ENCODE measurements around the gene NCSTN.
A peak's percentile ranks its signal among the peaks of the same experiment; 100 is the strongest.

NCSTN gene

DNA sequence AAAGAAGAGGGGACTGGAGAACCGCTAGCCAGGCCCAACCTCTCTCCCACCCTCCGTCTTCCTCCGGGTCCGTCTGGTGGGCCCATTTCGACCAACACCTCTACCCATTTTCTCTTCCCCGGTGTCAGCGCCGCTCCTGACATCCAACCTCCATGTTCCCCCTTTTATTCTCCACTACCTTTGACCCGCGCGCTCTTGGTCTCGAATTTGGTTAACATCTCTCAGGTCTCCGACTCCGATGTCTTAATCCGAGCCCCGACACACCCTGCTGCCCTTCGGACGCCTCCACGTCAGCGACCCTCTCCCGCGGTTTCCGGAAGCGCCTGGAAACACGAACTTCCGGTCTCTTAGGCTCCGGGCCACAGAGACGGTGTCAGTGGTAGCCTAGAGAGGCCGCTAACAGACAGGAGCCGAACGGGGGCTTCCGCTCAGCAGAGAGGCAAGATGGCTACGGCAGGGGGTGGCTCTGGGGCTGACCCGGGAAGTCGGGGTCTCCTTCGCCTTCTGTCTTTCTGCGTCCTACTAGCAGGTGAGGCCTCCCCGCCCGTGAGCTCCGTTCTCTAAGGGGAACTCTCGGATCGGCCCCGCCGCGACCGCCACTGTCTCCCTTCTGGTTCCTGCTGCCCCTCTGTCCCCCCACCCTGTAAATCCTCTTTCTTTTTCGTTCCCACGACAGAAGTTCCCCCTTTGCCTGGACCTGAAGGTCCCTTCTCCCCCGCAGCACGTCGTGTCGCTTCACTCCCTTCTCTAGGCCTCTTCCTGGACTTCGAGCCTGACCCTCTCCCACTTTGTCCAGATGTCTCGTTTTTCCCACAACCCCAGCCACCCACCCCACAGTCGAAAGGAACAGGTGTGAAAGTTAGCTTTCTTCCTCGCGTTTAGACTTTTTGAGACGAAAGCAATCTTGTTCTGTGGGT lies at the start of gene NCSTN, which contains the start of gene COPA:
Gene NCSTN (plus strand): TSS at position 431 of the 917 bp plus-strand sequence. CDS start 14 bp downstream, at position 445.
Gene COPA (minus strand): TSS at position 298 of the 917 bp plus-strand sequence. CDS start 80 bp downstream, at position 218.
- TF ChIP-seq, protein P1, sequence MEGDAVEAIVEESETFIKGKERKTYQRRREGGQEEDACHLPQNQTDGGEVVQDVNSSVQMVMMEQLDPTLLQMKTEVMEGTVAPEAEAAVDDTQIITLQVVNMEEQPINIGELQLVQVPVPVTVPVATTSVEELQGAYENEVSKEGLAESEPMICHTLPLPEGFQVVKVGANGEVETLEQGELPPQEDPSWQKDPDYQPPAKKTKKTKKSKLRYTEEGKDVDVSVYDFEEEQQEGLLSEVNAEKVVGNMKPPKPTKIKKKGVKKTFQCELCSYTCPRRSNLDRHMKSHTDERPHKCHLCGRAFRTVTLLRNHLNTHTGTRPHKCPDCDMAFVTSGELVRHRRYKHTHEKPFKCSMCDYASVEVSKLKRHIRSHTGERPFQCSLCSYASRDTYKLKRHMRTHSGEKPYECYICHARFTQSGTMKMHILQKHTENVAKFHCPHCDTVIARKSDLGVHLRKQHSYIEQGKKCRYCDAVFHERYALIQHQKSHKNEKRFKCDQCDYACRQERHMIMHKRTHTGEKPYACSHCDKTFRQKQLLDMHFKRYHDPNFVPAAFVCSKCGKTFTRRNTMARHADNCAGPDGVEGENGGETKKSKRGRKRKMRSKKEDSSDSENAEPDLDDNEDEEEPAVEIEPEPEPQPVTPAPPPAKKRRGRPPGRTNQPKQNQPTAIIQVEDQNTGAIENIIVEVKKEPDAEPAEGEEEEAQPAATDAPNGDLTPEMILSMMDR (IDR thresholded peaks at IDR 0.05; ENCODE audit: insufficient read depth, low read depth, low read length, missing control alignments): no peak

GRCh38 chr1:160296036-160296435 lies 47.1 kb upstream of the NCSTN start:
- TF ChIP-seq, protein P1 (IDR thresholded peaks at IDR 0.05; ENCODE audit: insufficient read depth, low read depth, low read length, missing control alignments): no peak
- H3K4me3 ChIP-seq (ENCODE audit: low read depth, low read length): no peak overlapping the region
- no peak for DNase-seq (ENCODE audit: low read depth)

More for the DNA sequence above, at the start of gene NCSTN, which contains the start of gene COPA:
- peak within 1 kb of the TSS; percentile 88 for H3K4me3 ChIP-seq (ENCODE audit: low read depth, low read length)
- peak; percentile 97 for DNase-seq (ENCODE audit: low read depth)

GRCh38 chr1:160300173-160300572 lies 43.0 kb upstream of the NCSTN start:
- no peak overlapping the region for H3K4me3 ChIP-seq (ENCODE audit: low read depth, low read length)
- TF ChIP-seq, protein P1 (IDR thresholded peaks at IDR 0.05; ENCODE audit: insufficient read depth, low read depth, low read length, missing control alignments): no peak
- no peak for DNase-seq (ENCODE audit: low read depth)

DNA sequence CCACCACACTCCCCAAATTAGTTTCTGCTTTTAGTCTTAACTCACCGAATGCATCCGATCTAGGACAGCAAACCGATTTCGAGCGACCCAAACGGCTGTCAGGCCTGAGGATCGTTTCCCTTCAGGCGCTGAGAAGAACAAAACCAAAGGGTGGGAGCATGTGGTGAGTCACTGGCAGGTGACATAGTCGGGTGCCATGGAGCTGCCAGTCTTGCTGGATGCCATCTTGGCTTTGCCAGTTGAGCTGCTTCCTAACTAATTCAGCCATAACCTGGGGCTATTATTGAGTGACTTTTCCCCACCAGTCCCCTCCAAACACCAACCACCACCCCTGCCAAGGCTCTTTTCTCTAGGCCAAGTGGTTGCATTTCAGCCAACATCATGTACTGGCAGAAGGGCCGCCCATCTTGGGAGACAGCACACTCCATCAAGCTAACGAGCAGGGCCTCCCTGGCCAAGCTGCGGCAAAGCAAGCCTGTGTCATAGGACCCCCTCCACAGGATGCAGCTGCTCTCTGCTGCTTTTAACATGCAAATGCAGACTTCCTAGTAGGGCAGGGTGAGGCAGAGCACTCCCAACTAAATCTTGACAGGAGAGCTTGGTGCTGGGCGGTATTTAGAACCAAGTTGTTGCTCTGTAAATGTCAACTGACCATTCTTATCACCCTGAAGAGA lies 35.9 kb upstream of the NCSTN start:
- TF ChIP-seq, protein P1 (IDR thresholded peaks at IDR 0.05; ENCODE audit: insufficient read depth, low read depth, low read length, missing control alignments): no peak
- DNase-seq (ENCODE audit: low read depth): peak; percentile 5
- no peak overlapping the region for H3K4me3 ChIP-seq (ENCODE audit: low read depth, low read length)

DNA sequence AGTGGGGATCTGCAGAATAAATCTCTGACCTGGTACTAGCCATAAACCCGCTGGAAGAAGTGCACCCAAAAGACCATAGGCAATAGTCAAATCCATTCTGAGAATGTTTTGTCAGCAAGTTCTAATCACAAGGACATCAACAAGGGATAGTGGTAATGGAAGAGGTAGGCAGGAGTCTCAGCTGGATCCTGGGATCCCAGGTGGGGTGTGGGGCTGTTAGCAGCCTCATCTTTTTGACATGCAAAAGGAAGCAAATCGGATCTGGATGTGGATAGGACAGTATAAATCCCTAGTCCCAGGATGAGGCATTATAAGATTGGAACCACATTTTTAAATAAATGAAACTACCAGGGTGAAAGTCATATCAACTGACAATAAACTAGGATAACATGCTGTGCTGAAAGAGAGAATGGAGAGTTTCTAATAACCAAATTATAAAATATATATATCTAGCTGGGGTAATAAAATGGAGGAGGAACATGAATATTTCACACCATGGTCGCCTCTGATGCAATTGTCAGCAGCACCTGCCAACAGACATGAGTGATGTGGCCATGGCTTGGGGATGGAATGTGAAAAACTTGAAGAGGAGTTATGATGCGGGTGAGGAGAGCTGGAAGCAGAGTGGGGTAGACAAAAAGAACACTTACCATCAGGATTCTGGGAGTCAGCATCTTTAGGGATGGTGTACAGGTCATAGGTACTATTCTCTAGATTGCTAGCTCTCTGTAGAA lies 34.6 kb upstream of the NCSTN start:
- TF ChIP-seq, protein P1 (IDR thresholded peaks at IDR 0.05; ENCODE audit: insufficient read depth, low read depth, low read length, missing control alignments): no peak
- DNase-seq (ENCODE audit: low read depth): no peak
- H3K4me3 ChIP-seq (ENCODE audit: low read depth, low read length): no peak overlapping the region

DNA sequence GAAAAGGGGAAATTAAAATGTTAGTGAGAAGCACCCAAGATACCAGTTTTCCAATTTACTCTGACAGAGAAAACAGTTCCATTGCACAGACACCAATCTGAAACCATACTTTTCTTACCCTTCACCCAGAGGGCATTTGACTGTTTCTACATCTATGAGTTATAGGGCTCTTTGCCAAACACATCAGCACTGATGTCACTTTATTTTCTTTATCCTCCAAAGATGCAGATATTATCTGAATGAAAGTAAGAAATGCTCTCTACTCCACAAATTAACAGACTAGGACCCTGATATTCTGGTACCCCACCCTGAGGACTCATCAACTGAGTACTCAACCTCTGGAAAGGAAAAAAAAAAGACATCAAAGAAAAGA lies 34.0 kb upstream of the NCSTN start:
- TF ChIP-seq, protein P1 (IDR thresholded peaks at IDR 0.05; ENCODE audit: insufficient read depth, low read depth, low read length, missing control alignments): no peak
- H3K4me3 ChIP-seq (ENCODE audit: low read depth, low read length): no peak overlapping the region
- DNase-seq (ENCODE audit: low read depth): no peak

Measured in GM12865 (cell line).